NCI-H2227 (cell line): ENCODE measurements around the gene PWP2.
"Not testable (repeated sequence)": the region's sequence is repeated elsewhere in the genome, so short reads cannot be mapped to it uniquely, and the experiment has no call there.

Experiments
- DNase-seq: peaks from one replicate; lab custom pipeline; 2025; ENCODE audit not compliant: unreplicated experiment; lab: John Stamatoyannopoulos, UW

The PWP2 gene

GRCh38 chr21:44082648-44083440, 24.4 kb upstream of the PWP2 start:
- no peak for DNase-seq

GRCh38 chr21:44083631-44084291, 23.4 kb upstream of the PWP2 start:
- DNase-seq, result no peak

GRCh38 chr21:44084496-44085241, 22.5 kb upstream of the PWP2 start:
- no peak for DNase-seq

GRCh38 chr21:44085491-44086321, 21.5 kb upstream of the PWP2 start:
- DNase-seq, result no peak

GRCh38 chr21:44086636-44087425, 20.4 kb upstream of the PWP2 start:
- DNase-seq, result no peak

- DNase-seq, result no peak
Observed at GRCh38 chr21:44087426-44088400, 19.5 kb upstream of the PWP2 start.

GRCh38 chr21:44088401-44088780, 18.8 kb upstream of the PWP2 start:
- DNase-seq, result no peak

- DNase-seq, result no peak
Observed at GRCh38 chr21:44089001-44089911, 17.9 kb upstream of the PWP2 start.

GRCh38 chr21:44090325-44090724, 16.9 kb upstream of the PWP2 start:
- no peak for DNase-seq

- no peak for DNase-seq
Observed at GRCh38 chr21:44092211-44092610, 15.0 kb upstream of the PWP2 start.

- DNase-seq, result no peak
Observed at GRCh38 chr21:44093761-44094160, 13.4 kb upstream of the PWP2 start.

GRCh38 chr21:44094832-44095231, 12.4 kb upstream of the PWP2 start:
- DNase-seq, result no peak

- DNase-seq, result not testable (repeated sequence)
Observed at GRCh38 chr21:44098507-44098906, 8.7 kb upstream of the PWP2 start.

- DNase-seq, result not testable (repeated sequence)
Observed at GRCh38 chr21:44098964-44099363, 8.2 kb upstream of the PWP2 start.

GRCh38 chr21:44107589-44107988, 390 bp downstream of the PWP2 start:
- DNase-seq, result not testable (repeated sequence)

GRCh38 chr21:44113702-44114371, 6.6 kb downstream of the PWP2 start:
- not testable (repeated sequence) for DNase-seq

- not testable (repeated sequence) for DNase-seq
Observed at GRCh38 chr21:44122131-44122530, 14.9 kb downstream of the PWP2 start.
